Stimulated activated naive CD8-positive, alpha-beta T cell treated with anti-CD3 and anti-CD28 coated beads, Interleukin-15, Interleukin-2, amounts not matched to agents 100 ng/mL and 50 ng/mL, for 24 hours (primary cell): ENCODE results near the gene PRSS53.

Experiments used
- H3K27ac Mint-ChIP-seq: one replicate; pipeline ENCODE4 v1.8.0; 2021; ENCODE audit warnings: mild to moderate bottlenecking, mixed read lengths
- H3K27me3 Mint-ChIP-seq: one replicate; pipeline ENCODE4 v1.8.0; 2021; ENCODE audit warnings: mixed read lengths
- H3K36me3 Mint-ChIP-seq: one replicate; pipeline ENCODE4 v1.8.0; 2021; ENCODE audit warnings: low read depth, mixed read lengths
- H3K4me1 Mint-ChIP-seq: one replicate; pipeline ENCODE4 v1.8.0; 2021; ENCODE audit warnings: low read depth, mixed read lengths
- H3K4me3 Mint-ChIP-seq: one replicate; pipeline ENCODE4 v1.8.0; 2021; ENCODE audit warnings: mild to moderate bottlenecking, mixed read lengths
- H3K9me3 Mint-ChIP-seq: one replicate; pipeline ENCODE4 v1.8.0; 2021; ENCODE audit warnings: mixed read lengths

PRSS53 gene

DNA sequence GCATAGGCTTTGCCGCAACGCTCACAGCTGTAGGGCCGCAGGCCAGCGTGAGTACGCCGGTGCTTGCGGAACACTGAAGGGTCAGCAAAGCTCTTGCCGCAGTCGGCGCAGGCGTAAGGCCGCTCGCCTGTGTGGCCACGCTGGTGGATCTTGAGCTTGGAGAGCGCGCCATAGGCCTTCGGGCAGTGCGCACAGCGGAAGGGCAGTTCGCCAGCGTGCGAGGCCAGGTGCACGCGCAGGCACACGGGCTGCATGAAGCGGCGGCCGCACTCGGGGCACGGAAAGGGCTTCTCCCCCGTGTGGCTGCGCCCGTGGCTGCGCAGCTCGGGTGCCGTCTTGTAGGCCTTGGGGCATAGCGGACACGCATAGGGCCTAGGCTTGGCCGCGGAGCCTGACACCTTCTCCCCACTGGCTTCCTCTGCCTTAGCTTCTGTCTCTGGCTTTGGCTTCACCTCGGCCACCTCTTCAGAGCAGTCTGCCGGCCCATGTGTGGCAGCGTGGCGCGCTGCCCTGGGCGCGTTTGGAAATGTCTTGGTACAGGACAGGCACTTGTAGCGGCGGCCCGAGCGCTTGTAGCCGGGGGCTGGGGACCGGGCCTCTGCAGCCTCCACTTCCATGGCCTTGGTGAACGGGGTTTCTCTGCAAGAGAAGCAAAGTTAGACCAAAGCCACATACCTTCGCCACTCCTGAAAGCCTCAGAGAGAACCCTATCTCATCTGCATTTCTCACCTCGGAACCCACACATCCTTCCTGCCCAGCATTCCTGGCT is 24.7 kb downstream of the PRSS53 start:
- no peaks in the 10 kb centered on the region for H3K9me3 Mint-ChIP-seq
- H3K36me3 Mint-ChIP-seq: peaks cover 38% of the 10 kb centered on the region
- peaks cover 42% of the 10 kb centered on the region for H3K4me1 Mint-ChIP-seq
- no peak overlapping the region for H3K27ac Mint-ChIP-seq
- peak overlapping the region; percentile 26 for H3K4me3 Mint-ChIP-seq
- H3K27me3 Mint-ChIP-seq: no peaks in the 10 kb centered on the region

DNA sequence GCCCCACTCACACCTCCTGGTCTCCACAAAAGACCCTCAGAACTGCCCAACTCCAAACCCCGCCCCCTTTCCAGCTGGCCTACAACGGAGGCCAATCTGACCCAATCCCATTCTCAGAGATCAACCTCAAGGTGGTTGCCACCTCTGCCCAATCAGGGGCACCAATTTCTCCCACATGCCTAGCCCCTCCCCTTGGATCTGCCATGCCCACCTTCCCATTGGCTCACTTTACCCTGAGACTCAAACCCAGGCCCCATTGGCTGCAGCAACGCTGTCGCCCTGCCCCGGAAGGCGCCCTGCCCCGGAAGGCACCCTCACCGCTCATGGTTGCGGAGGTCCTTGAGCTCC is 25.3 kb downstream of the PRSS53 start:
- H3K9me3 Mint-ChIP-seq: no peaks in the 10 kb centered on the region
- peaks cover 38% of the 10 kb centered on the region for H3K36me3 Mint-ChIP-seq
- no peaks in the 10 kb centered on the region for H3K27me3 Mint-ChIP-seq
- no peak overlapping the region for H3K4me3 Mint-ChIP-seq
- no peak overlapping the region for H3K27ac Mint-ChIP-seq
- peaks cover 40% of the 10 kb centered on the region for H3K4me1 Mint-ChIP-seq

DNA sequence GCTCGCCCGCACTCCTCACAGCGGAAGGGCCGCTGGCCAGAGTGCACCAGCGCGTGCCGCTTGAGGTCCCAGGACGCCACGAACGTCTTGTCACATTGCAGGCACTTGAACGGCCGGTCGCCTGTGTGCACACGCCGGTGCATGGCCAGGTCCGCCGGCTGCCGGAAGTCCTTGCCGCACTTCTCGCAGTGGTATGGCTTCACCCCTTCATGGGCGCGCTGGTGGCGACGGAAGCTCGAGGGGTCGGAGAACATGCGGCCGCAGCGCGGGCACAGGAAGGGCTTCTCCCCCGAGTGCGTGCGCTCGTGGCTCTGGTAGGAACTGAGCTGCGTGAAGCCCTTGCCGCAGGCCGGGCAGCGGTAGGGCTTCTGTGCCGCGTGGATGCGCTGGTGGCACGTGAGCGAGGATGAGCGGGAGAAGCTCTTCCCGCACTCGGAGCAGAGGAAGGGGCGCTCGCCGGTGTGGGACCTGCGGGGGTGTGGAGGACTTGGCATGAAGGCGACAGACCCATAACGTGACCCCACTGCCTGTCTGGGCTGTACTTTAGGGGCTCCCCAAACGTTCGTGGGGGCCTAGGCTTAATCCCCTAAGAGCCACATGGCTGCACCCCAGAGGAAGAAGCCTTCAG is 26.8 kb downstream of the PRSS53 start:
- peaks cover 38% of the 10 kb centered on the region for H3K36me3 Mint-ChIP-seq
- no peaks in the 10 kb centered on the region for H3K9me3 Mint-ChIP-seq
- H3K4me3 Mint-ChIP-seq: no peak overlapping the region
- H3K27me3 Mint-ChIP-seq: no peaks in the 10 kb centered on the region
- no peak overlapping the region for H3K27ac Mint-ChIP-seq
- peaks cover 37% of the 10 kb centered on the region for H3K4me1 Mint-ChIP-seq

- no peaks in the 10 kb centered on the region for H3K27me3 Mint-ChIP-seq
- peaks cover 33% of the 10 kb centered on the region for H3K4me1 Mint-ChIP-seq
- H3K27ac Mint-ChIP-seq: no peak overlapping the region
- peaks cover 38% of the 10 kb centered on the region for H3K36me3 Mint-ChIP-seq
- no peaks in the 10 kb centered on the region for H3K9me3 Mint-ChIP-seq
- H3K4me3 Mint-ChIP-seq: no peak overlapping the region
These were observed 27.5 kb downstream of the PRSS53 start for GRCh38 chr16:31061126-31061812.

DNA sequence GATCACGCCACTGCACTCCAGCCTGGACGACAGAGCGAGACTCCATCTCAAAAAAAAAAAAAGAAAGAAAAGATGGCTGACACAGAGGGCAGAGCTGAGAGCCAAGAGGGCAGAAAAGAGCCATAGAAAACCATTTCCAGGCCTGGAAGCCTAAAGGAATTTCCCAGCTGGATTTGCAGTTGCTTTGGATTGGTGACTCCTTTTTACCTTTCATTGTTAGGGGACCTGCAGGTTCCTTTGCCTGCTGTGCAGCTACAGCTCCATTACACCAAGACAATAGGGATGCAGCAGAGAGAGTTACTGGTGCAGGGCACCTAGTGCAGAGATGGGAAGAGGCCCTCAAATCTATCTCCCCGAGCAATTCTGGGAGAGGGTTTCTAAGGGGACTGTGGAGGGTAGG is 33.1 kb downstream of the PRSS53 start:
- no peak overlapping the region for H3K27ac Mint-ChIP-seq
- H3K27me3 Mint-ChIP-seq: no peaks in the 10 kb centered on the region
- H3K36me3 Mint-ChIP-seq: peaks cover 11% of the 10 kb centered on the region
- H3K9me3 Mint-ChIP-seq: no peaks in the 10 kb centered on the region
- H3K4me3 Mint-ChIP-seq: no peak overlapping the region
- peaks cover 12% of the 10 kb centered on the region for H3K4me1 Mint-ChIP-seq

GRCh38 chr16:31052114-31052513 is 36.6 kb downstream of the PRSS53 start:
- H3K9me3 Mint-ChIP-seq: no peaks in the 10 kb centered on the region
- H3K27ac Mint-ChIP-seq: no peak overlapping the region

DNA sequence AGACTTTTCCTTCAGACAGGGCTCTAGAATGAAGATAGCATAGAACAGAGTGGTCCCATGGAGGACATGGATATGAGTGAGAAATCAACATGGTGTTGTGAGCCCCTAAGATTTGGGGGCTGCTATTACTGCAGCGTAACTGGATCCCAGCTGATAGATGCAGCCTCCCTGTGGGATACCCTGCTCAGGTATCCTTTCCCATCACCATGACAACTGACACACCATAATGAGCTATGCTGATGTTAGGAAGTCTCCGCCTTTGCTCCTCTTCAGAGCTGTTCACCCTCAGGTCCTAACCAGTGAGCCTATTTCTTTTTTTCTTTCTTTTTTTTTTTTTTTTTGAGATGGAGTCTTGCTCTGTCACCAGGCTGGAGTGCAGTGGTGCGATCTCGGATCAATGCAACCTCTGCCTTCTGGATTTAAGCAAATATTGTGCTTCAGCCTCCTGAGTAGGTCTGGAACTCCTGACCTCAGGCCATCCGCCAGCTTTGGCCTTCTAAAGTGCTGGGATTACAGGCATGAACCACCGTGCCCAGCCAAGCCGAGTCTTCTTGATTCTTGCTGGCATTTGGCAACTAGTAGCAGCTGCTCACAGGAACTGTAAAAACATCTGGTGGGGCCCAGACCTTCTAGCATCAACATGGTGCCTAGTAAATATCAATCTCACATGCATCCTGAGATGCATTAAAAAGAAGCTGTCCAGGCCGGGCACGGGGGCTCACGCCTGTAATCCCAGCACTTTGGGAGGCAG is 38.3 kb downstream of the PRSS53 start:
- H3K4me1 Mint-ChIP-seq: peaks cover 12% of the 10 kb centered on the region
- H3K27ac Mint-ChIP-seq: no peak overlapping the region
- H3K4me3 Mint-ChIP-seq: no peak overlapping the region
- H3K27me3 Mint-ChIP-seq: no peaks in the 10 kb centered on the region
- H3K9me3 Mint-ChIP-seq: no peaks in the 10 kb centered on the region
- H3K36me3 Mint-ChIP-seq: no peaks in the 10 kb centered on the region

More at GRCh38 chr16:31052114-31052513, 36.6 kb downstream of the PRSS53 start:
- H3K4me1 Mint-ChIP-seq: peaks cover 12% of the 10 kb centered on the region
- no peaks in the 10 kb centered on the region for H3K27me3 Mint-ChIP-seq
- no peaks in the 10 kb centered on the region for H3K36me3 Mint-ChIP-seq
- H3K4me3 Mint-ChIP-seq: no peak overlapping the region

- no peaks in the 10 kb centered on the region for H3K4me1 Mint-ChIP-seq
- no peak overlapping the region for H3K4me3 Mint-ChIP-seq
- H3K9me3 Mint-ChIP-seq: no peaks in the 10 kb centered on the region
- no peak overlapping the region for H3K27ac Mint-ChIP-seq
- peaks cover 11% of the 10 kb centered on the region for H3K36me3 Mint-ChIP-seq
- no peaks in the 10 kb centered on the region for H3K27me3 Mint-ChIP-seq
These were observed 44.8 kb downstream of the PRSS53 start for GRCh38 chr16:31043898-31044481.

DNA sequence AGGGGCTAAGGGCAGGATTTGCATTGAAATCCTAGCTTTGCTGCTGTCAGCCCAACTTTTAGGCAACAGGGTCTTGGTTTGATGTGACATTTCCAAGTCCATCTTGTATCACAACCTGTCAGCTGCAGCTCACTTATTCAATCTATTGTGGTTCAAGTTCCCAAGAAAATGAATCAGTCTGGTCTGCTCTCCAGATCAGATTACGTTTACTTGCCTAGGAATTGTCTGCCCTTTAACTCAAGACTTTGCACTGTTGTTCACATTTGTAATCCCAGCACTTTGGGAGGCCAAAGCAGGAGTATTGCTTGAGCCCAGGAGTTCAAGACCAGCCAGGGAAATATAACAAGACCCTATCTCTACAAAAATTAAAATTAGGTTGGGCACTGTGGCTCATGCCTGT is 45.4 kb downstream of the PRSS53 start:
- Mint-ChIP-seq H3K4me1 (no peaks in the 10 kb centered on the region), H3K36me3 (peaks cover 12% of the 10 kb centered on the region), H3K27me3 (no peaks in the 10 kb centered on the region), H3K27ac (no peak overlapping the region), H3K4me3 (no peak overlapping the region), H3K9me3 (no peaks in the 10 kb centered on the region)

DNA sequence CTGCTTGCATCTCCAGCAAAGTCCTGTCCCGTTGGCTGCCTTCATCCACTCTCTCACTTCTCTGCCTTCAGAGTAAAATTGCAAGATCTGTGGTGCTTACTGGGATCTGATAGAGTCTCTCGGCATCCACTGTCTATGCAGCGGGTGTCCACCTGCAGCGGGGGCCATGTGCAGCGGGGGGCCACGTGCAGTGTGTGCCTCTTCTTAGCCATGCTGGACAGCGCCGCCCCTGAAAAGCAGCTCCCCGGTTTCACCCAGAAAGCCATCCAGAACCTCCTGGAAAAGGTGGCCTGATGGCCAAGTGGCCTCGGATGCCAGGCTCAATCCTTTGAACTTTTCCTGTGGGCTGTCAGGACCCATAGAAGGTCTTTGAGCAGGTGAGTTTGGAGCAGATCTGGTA is 45.9 kb downstream of the PRSS53 start:
- Mint-ChIP-seq H3K27ac (no peak overlapping the region), H3K4me3 (no peak overlapping the region), H3K27me3 (no peaks in the 10 kb centered on the region), H3K36me3 (peaks cover 13% of the 10 kb centered on the region), H3K4me1 (no peaks in the 10 kb centered on the region), H3K9me3 (no peaks in the 10 kb centered on the region)

GRCh38 chr16:31038993-31039392 is 49.8 kb downstream of the PRSS53 start:
- H3K27ac Mint-ChIP-seq: no peak overlapping the region
- H3K36me3 Mint-ChIP-seq: peaks cover 16% of the 10 kb centered on the region
- peaks cover 12% of the 10 kb centered on the region for H3K4me1 Mint-ChIP-seq
- H3K4me3 Mint-ChIP-seq: no peak overlapping the region
- H3K9me3 Mint-ChIP-seq: no peaks in the 10 kb centered on the region
- H3K27me3 Mint-ChIP-seq: no peaks in the 10 kb centered on the region

GRCh38 chr16:31036691-31037090 is 52.1 kb downstream of the PRSS53 start:
- Mint-ChIP-seq H3K27me3 (no peaks in the 10 kb centered on the region), H3K4me1 (peaks cover 24% of the 10 kb centered on the region), H3K4me3 (no peak overlapping the region), H3K9me3 (no peaks in the 10 kb centered on the region), H3K36me3 (peaks cover 12% of the 10 kb centered on the region), H3K27ac (no peak overlapping the region)

GRCh38 chr16:31033709-31034492 is 54.8 kb downstream of the PRSS53 start:
- peak overlapping the region; percentile 95 for H3K27ac Mint-ChIP-seq
- H3K9me3 Mint-ChIP-seq: no peaks in the 10 kb centered on the region
- no peaks in the 10 kb centered on the region for H3K27me3 Mint-ChIP-seq
- peaks cover 5% of the 10 kb centered on the region for H3K36me3 Mint-ChIP-seq
- peak overlapping the region; percentile 84 for H3K4me3 Mint-ChIP-seq
- peaks cover 27% of the 10 kb centered on the region for H3K4me1 Mint-ChIP-seq
